Measurements from ENCODE around the gene TXNDC2. TPM values are rescaled to one million over a fixed set of nuclear protein-coding genes. Genes with fewer than 3 reads are reported as not detected.

Gene TXNDC2
- total and polyA plus RNA-seq, 10 of the 15 experiments (the other 5 are each of a cell fraction or from before 2014, with no cell fraction given): 0.04 to 0.07 (median 0.06) TPM; not detected in 7

GRCh38 chr18:9839211-9839610 lies 46.6 kb upstream of the TXNDC2 start (continued):
- TF ChIP-seq, protein P1, sequence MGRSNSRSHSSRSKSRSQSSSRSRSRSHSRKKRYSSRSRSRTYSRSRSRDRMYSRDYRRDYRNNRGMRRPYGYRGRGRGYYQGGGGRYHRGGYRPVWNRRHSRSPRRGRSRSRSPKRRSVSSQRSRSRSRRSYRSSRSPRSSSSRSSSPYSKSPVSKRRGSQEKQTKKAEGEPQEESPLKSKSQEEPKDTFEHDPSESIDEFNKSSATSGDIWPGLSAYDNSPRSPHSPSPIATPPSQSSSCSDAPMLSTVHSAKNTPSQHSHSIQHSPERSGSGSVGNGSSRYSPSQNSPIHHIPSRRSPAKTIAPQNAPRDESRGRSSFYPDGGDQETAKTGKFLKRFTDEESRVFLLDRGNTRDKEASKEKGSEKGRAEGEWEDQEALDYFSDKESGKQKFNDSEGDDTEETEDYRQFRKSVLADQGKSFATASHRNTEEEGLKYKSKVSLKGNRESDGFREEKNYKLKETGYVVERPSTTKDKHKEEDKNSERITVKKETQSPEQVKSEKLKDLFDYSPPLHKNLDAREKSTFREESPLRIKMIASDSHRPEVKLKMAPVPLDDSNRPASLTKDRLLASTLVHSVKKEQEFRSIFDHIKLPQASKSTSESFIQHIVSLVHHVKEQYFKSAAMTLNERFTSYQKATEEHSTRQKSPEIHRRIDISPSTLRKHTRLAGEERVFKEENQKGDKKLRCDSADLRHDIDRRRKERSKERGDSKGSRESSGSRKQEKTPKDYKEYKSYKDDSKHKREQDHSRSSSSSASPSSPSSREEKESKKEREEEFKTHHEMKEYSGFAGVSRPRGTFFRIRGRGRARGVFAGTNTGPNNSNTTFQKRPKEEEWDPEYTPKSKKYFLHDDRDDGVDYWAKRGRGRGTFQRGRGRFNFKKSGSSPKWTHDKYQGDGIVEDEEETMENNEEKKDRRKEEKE (IDR thresholded peaks at IDR 0.05): no peak

DNA sequence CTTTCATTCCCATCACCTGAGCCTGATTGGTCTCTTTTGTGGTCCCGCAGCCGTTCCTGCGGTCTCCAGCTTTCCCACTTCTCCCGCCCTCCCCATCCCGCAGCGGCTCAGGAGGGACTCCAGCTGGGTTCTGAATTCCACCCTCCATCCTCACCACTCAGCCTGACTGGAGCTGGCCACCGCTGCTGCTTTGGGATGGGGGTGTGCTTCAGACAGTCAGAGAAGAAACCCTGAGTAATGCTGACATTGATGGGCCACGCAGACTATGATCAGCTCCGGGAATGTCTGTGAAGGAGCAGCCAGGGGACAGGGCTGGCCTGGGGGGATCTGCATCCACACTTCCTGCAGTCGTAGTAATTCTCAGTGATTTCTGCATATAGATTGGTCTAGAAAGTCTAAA lies 45.9 kb upstream of the TXNDC2 start:
- Histone ChIP-seq H3K36me3 (ENCODE audit: control insufficient read depth in 2 of 2, insufficient read depth in 2 of 2, low read length in 1 of 2) (no peaks in the 10 kb centered on the region), H3K4me2 (ENCODE audit: control insufficient read depth, insufficient read depth) (no peak overlapping the region), H2AFZ (ENCODE audit: control insufficient read depth, low read depth, low read length) (no peak overlapping the region), H3K9me3 (replicated peaks; ENCODE audit: control insufficient read depth, insufficient read depth, low read length) (no peaks in the 10 kb centered on the region), H3K27ac (ENCODE audit: control insufficient read depth, insufficient read depth) (no peak overlapping the region), H3K9ac (ENCODE audit: control insufficient read depth, insufficient read depth, low read length) (no peak overlapping the region), H3K4me3 (no peak overlapping the region), H3K79me2 (ENCODE audit: control insufficient read depth, insufficient read depth, low read length) (no peaks in the 10 kb centered on the region), H3K4me1 (ENCODE audit: control insufficient read depth, insufficient read depth, low read length) (no peaks in the 10 kb centered on the region), H4K20me1 (ENCODE audit: control insufficient read depth, insufficient read depth) (no peaks in the 10 kb centered on the region), H3K27me3 (replicated peaks in 1 of 2; ENCODE audit: control insufficient read depth in 2 of 2, insufficient read depth in 2 of 2, low read length in 1 of 2) (peaks cover 0 to 4% of the 10 kb centered on the region in 2 experiments; a peak in 2 of 4 replicates)
- ATAC-seq (no peak), FAIRE-seq (no peak), DNase-seq (ENCODE audit: low read depth, low spot score) (no peak)
- ChIA-PET SMC1A (ENCODE audit: uncharacterized antibody, unreplicated experiment) (no interaction called here), POLR2A (no interaction called here), CTCF (no interaction called here), RAD21 (ENCODE audit: unreplicated experiment) (no interaction called here)
- intact Hi-C loops (cut with micrococcal nuclease; ENCODE audit: unreplicated experiment) (no loop called here), in situ Hi-C loops (cut with MboI) (loop anchor here (5.0 kb wide), 1 partner anchor 52 kb away; no protein-coding TSS in a partner anchor)
- WGBS (ENCODE audit: insufficient coverage, insufficient replicate concordance, low lambda C conversion rate, missing lambda C conversion rate): 82% methylated on average over 10 of the region's 10 CpGs
- no TSS peak for BruUV-seq (replicated peaks)
- TF ChIP-seq RAD51 (IDR thresholded peaks at IDR 0.05) (no peak), ZNF24 (IDR thresholded peaks at IDR 0.05) (no peak), MTA3 (IDR thresholded peaks at IDR 0.05; ENCODE audit: borderline replicate concordance, low read length) (no peak), E2F4 (IDR thresholded peaks at IDR 0.05; ENCODE audit: low read depth, low read length) (no peak), DPF2 (IDR thresholded peaks at IDR 0.05) (no peak), SUZ12 (IDR thresholded peaks at IDR 0.05; ENCODE audit: unreplicated experiment) (no peak), NR2C2 (IDR thresholded peaks at IDR 0.05; ENCODE audit: borderline replicate concordance, control insufficient read depth, insufficient read length, low read depth) (no peak), IKZF2 (IDR thresholded peaks at IDR 0.05) (no peak), KDM1A (IDR thresholded peaks at IDR 0.05; ENCODE audit: borderline replicate concordance) (no peak), POLR2AphosphoS2 (IDR thresholded peaks at IDR 0.05; ENCODE audit: low read depth, low read length) (no peak), ZZZ3 (IDR thresholded peaks at IDR 0.05; ENCODE audit: control insufficient read depth, insufficient read length, low read depth) (no peak), USF2 (IDR thresholded peaks at IDR 0.05; ENCODE audit: borderline replicate concordance, low read depth, low read length) (no peak), ZNF622 (IDR thresholded peaks at IDR 0.05) (no peak), RCOR1 (conservative IDR thresholded peaks at IDR 0.05; ENCODE audit: low read depth, low read length) (no peak)
- TF ChIP-seq, protein P2, sequence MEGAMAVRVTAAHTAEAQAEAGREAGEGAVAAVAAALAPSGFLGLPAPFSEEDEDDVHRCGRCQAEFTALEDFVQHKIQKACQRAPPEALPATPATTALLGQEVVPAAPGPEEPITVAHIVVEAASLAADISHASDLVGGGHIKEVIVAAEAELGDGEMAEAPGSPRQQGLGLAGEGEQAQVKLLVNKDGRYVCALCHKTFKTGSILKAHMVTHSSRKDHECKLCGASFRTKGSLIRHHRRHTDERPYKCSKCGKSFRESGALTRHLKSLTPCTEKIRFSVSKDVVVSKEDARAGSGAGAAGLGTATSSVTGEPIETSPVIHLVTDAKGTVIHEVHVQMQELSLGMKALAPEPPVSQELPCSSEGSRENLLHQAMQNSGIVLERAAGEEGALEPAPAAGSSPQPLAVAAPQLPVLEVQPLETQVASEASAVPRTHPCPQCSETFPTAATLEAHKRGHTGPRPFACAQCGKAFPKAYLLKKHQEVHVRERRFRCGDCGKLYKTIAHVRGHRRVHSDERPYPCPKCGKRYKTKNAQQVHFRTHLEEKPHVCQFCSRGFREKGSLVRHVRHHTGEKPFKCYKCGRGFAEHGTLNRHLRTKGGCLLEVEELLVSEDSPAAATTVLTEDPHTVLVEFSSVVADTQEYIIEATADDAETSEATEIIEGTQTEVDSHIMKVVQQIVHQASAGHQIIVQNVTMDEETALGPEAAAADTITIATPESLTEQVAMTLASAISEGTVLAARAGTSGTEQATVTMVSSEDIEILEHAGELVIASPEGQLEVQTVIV (IDR thresholded peaks at IDR 0.05; ENCODE audit: borderline replicate concordance, partially characterized antibody): no peak
- TF ChIP-seq, protein P3, sequence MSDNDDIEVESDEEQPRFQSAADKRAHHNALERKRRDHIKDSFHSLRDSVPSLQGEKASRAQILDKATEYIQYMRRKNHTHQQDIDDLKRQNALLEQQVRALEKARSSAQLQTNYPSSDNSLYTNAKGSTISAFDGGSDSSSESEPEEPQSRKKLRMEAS (IDR thresholded peaks at IDR 0.05; ENCODE audit: low read depth, low read length): no peak
